ENCODE results near the gene MED17.

DNA sequence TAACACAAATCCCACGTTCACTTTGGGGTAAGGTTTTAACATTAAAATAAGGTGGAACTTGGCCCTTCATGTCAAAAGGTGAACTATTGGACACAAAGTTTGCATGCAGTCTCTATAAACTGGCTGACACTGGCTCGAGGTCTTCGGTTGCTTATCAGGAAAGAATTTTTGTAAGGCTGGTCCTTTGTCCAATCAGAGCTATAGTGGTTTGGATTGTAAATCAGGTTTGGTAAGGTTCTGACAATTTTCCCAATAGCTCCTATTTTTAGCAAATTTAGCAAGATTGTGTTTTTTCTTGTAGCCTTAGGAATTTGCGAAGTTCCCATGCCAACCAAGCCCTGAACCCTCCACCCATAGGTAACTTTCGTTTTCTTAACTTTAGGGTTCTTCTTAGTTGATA is 17.6 kb upstream of the MED17 start:
- TF ChIP-seq, protein P1, sequence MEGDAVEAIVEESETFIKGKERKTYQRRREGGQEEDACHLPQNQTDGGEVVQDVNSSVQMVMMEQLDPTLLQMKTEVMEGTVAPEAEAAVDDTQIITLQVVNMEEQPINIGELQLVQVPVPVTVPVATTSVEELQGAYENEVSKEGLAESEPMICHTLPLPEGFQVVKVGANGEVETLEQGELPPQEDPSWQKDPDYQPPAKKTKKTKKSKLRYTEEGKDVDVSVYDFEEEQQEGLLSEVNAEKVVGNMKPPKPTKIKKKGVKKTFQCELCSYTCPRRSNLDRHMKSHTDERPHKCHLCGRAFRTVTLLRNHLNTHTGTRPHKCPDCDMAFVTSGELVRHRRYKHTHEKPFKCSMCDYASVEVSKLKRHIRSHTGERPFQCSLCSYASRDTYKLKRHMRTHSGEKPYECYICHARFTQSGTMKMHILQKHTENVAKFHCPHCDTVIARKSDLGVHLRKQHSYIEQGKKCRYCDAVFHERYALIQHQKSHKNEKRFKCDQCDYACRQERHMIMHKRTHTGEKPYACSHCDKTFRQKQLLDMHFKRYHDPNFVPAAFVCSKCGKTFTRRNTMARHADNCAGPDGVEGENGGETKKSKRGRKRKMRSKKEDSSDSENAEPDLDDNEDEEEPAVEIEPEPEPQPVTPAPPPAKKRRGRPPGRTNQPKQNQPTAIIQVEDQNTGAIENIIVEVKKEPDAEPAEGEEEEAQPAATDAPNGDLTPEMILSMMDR (conservative IDR thresholded peaks at IDR 0.05; ENCODE audit: low read length), result no peak
- no peak for TF ChIP-seq EZH2phosphoT487 (IDR thresholded peaks at IDR 0.05; ENCODE audit: borderline replicate concordance, low read depth, low read length)
